Ramos (cell line): Measurements from ENCODE around the gene MOB3B.
"Not testable (repeated sequence)": the region's sequence is repeated elsewhere in the genome, so short reads cannot be mapped to it uniquely, and the experiment has no call there.

Experiments used
- in situ Hi-C: fragments of 300-500 bp; cut with MboI; formaldehyde crosslinking; loops from one replicate; pipeline ENCODE4 v1.14.3; 2022; ENCODE audit warnings: low sequenced_read_pairs; ENCODE audit not compliant: unreplicated experiment

The MOB3B gene

GRCh38 chr9:27457445-27457844, 72.2 kb downstream of the MOB3B start:
- in situ Hi-C loops: no loop called here

DNA sequence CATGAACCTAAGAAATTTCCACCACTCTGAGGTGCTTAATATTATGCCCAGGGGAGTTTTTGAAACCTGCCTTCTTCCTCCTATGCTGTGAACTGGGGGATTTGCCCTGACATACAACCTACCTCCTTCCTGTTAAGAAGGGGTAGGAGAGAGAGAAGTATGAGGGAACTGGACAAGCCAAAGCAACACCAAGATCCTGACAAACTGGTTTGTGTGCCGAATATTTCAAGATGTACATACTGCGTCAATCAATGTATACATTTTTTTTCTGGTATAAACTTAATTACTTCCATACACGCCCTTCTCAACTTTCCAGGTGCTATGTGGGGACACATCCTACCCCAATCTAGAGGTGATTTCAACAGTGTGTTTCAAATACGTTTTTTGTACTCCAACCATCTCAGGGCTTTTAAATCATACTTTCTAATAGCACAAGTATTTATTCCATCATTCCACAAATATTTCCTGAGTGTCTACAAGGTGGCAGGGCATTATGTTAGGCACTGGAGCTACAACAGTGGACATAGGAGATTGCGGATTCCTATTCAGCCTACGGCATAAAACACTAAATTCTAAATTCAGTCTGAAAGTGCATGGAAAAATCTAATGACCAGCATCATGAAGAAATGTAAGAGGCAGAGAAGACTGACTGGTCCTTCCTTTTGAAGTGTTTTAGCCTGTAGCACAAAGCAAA, 75.6 kb downstream of the MOB3B start:
- in situ Hi-C loops: no loop called here

GRCh38 chr9:27451207-27451797, 78.3 kb downstream of the MOB3B start:
- in situ Hi-C loops: no loop called here

DNA sequence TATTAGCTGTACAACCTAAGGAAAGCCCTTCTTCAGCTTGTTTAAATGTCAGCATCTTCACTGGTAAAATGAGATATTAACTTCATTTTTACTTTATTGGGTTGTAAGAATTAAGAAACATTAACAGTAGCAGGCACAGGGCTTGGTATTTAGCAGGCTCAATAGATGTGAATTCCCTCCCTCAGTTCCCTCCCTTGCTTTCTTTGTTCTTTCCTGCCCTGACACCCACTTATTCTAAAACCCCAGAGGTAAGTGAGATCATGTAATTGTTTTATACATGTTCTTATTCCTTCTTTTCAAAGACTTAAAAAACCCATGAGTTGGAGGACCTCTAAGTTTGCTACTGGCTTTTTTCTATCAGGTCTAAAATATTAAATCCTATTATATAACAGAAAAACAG, 78.9 kb downstream of the MOB3B start:
- in situ Hi-C loops: no loop called here

DNA sequence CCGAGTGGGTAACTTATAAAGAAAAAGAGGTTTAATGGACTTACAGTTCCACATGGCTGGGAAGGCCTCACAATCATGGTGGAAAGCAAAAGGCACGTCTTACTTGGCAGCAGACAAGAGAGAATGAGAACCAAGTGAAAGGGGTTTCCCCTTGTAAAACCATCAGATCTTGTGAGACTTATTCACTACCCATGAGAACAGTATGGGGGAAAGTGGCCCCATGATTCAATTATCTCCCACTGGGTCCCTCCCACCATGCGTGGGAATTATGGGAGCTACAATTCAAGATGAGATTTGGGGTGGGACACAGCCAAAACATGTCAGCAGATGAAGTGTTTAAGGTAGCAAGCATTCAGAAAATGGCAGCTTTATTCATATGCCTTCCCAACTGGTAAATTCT, 81.3 kb downstream of the MOB3B start:
- in situ Hi-C loops: not testable (repeated sequence)

DNA sequence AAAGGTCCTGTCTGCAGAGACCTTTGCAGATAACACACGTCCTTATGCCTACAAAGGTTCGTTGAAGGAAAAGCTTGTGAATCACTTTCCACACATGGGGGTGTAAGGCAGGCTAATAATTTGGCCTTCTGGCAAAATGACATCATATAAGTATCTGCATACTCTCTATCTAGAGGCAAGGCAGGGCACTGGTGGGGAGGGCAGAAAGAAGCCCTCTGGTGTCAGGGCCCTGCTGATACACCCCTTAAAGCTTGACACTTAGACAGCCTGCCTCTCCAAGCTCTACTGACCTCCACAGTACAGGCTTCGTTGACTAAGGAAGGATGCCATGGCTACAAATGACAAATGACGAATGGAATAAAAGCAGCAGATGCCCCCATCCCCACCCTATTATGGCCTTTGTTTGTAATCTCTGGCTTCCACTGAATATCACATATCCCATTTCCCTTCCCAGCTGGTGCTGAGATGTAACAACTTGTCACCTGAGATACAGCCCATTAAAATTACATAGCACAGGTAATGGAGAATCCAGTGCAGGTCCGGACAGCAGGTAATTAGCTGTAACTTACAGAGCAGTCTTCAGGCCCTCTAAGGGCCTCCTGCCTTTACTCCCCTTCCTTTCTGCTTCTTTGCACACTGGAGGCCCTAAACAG, 82.5 kb downstream of the MOB3B start:
- in situ Hi-C loops: no loop called here

- in situ Hi-C loops: no loop called here
These were observed 83.9 kb downstream of the MOB3B start for GRCh38 chr9:27445688-27446087.

- in situ Hi-C loops: no loop called here
These were observed 84.5 kb downstream of the MOB3B start for GRCh38 chr9:27445057-27445595.

- in situ Hi-C loops: no loop called here
These were observed 87.2 kb downstream of the MOB3B start for GRCh38 chr9:27442464-27442863.

DNA sequence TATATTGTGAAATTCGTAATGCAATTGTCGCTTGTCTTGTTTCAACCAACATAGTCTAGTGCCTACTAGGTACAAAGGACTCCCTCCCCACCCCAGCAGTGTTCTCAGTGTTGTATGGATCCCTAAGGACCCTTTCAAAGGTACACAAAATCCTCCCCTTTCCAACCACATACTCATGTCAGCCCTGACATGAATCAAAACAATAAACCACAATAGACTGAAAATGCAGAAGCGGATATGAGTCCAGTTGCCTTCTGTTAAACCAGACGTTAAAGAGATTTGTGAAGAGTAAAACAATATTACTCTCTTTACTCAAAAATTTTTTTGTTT, 87.9 kb downstream of the MOB3B start:
- in situ Hi-C loops: no loop called here

- in situ Hi-C loops: no loop called here
These were observed 88.5 kb downstream of the MOB3B start for GRCh38 chr9:27440888-27441740.

DNA sequence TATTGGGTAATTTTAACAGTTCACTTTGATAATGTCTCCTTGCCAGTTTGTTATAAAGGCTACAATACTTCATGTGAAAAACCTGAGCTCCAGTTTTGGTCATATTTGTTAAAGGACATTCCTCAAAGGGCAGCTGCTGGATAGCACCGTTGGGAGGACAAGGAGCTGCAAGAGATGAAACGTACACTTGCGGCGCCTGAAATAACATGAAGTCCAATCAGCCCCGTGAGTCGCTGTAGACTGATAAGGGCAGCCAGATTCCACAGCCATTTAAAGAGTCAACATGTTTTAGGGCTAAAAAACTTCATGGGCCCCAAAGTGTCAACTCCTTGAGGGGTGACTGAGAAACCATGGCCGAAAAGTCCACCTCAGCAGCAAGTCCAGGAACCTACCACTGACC, 91.1 kb downstream of the MOB3B start:
- in situ Hi-C loops: no loop called here

DNA sequence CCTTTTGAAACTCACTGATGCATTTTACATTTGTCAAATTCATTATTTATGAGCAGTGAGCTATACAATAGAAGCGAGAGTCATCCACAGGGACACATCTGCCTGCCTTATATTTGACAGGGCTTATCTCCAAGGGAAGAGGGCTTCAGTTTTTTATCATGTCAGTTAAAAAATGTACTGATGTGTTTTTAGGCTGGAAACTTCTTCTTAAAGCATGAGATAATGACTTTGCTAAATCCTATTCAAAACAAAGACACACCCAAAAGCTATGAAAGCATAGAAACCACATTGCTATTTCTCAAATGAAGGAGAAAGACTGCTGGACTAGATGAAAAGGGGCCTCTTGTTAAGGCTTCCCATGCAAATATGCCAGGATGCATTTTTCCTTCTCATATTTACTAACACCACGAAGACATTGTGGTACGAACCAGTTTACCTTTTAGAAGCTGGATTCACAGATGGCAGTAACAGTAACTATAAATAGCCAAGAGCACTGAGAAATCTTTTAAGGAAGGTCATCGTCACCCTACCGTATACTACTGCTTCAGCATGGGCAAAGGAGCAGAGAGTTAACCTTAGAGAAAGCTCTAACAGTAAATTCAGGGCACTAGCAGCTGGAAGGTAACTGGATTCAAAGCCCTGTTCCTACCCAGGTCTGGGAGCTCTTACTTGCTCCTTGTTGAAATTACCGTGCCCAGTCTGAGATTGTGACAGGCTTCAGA, 91.8 kb downstream of the MOB3B start:
- in situ Hi-C loops: no loop called here

DNA sequence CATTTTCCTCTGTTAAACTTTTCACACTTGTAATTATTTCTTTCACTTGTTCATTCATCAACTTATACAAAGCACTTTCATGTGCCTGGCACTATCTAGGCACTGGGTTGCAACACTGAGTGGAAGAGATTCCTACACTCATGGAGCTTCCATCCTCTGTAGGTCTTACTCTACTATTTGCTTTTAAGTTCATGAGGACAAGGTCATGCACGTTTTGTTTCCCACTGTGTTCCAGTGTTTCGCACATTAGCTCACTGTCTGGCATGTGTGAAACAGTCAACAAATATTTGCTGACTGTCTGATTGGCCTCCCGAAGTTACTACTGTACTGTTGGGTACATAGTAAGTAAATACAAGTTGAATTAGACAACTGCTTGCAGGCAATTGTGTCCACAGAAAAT, 93.4 kb downstream of the MOB3B start:
- in situ Hi-C loops: no loop called here

- in situ Hi-C loops: no loop called here
These were observed 95.8 kb downstream of the MOB3B start for GRCh38 chr9:27433631-27434325.

DNA sequence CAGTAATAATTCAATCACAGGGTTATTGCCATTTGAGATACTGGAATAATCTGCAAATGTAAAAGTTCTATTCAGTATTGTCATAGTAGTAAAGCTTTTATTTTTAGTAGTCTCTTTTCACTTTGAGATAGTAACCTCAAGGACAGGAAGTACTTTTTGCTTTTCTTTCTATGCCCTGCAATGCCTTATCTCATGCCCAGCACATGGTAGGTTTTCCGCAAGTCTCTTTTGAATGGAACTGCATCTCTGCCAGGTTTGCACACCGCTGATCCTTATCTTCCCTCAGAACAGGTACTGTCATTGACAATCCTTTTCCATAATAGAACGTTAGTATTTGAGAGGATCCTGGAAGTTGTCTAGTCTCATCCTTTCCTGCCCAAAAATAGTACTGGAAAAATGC, 97.3 kb downstream of the MOB3B start:
- in situ Hi-C loops: no loop called here

GRCh38 chr9:27431543-27432147, 98.0 kb downstream of the MOB3B start:
- in situ Hi-C loops: no loop called here

DNA sequence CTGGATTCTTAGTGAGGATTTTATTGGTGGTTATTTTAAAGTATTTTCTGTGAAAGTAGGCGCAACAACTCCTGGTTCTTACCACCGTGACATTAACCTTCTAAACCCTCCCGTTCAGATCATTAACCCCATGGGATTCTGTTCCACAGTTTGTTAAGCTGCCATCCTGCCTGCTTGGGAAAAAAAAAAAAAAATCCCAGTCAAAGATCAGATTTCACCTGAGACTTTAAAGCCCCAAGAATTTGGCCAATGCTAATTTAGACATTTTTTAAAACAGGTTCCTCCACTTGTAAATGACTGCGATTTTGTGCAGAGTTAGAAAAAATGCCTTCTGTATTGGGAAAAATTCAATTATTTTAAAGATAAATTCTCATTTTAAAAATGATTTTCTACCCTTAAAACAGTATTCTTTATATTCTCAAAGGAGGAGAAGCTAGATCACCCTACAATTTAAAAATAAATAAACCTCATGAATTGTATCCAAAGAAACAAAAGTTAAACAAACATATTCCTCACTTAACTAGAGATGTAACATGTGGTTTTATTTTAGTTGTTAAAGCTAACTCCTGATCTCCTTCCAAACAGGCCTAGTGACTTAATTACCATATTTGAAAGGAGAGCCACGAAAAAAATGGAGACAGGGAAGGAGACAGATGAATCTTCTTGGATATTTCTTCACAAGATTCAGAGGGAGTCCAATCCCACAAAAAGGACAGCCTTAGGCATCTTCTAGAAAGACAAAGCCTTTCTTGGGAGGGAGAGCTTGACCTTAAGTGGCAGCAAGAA, 98.7 kb downstream of the MOB3B start:
- in situ Hi-C loops: no loop called here
